Gastrocnemius medialis (tissue), 4 donors: Measurements from ENCODE around the gene TMED1.

Experiments
- CTCF ChIP-seq, 5 experiments: fragments of 450-650 bp in 3 of 5; fragments of 200-600 bp in 2 of 5; sonication (generic) in 2 of 5; IDR thresholded peaks in 4 of 5; conservative IDR thresholded peaks in 1 of 5; 1 replicate in 4 of 5; 2 replicates in 1 of 5; pipeline ENCODE4 v1.5.1; 2016 to 2019; ENCODE audit warnings: antibody characterized with exemption in 5 of 5, mild to moderate bottlenecking in 3 of 5, moderate library complexity in 3 of 5
- POLR2A ChIP-seq, 2 donors: fragments of 450-650 bp; IDR thresholded peaks; one replicate each; pipeline ENCODE4 v1.6.1; 2017; ENCODE audit warnings: antibody characterized with exemption in 2 of 2, mild to moderate bottlenecking in 2 of 2, moderate library complexity in 2 of 2

- TF ChIP-seq POLR2A (IDR thresholded peaks at IDR 0.05) (no peak), CTCF (IDR thresholded peaks at IDR 0.05 in 4 of 5, conservative IDR thresholded peaks at IDR 0.05 in 1 of 5) (no peak)
Observed at GRCh38 chr19:10812196-10812595, 23.8 kb downstream of the TMED1 start.
